LNCaP clone FGC (cell line): Measurements from ENCODE around the gene SAMD14.

Experiments used
- DNase-seq: peaks from one replicate; pipeline ENCODE4 v3.0.0-alpha.2; 2011; ENCODE audit warnings: low read depth
- H3K4me3 ChIP-seq: 2 replicates; pipeline ENCODE4 v1.5.1; 2011; ENCODE audit warnings: mild to moderate bottlenecking, low read depth, low read length, control low read depth
- TF ChIP-seq, protein P1 (sequence below): IDR thresholded peaks from 2 replicates; pipeline ENCODE4 v1.5.1; 2012; ENCODE audit warnings: mild to moderate bottlenecking; ENCODE audit not compliant: control insufficient read depth, insufficient read depth; ENCODE audit errors: extremely low read depth

SAMD14 gene

DNA sequence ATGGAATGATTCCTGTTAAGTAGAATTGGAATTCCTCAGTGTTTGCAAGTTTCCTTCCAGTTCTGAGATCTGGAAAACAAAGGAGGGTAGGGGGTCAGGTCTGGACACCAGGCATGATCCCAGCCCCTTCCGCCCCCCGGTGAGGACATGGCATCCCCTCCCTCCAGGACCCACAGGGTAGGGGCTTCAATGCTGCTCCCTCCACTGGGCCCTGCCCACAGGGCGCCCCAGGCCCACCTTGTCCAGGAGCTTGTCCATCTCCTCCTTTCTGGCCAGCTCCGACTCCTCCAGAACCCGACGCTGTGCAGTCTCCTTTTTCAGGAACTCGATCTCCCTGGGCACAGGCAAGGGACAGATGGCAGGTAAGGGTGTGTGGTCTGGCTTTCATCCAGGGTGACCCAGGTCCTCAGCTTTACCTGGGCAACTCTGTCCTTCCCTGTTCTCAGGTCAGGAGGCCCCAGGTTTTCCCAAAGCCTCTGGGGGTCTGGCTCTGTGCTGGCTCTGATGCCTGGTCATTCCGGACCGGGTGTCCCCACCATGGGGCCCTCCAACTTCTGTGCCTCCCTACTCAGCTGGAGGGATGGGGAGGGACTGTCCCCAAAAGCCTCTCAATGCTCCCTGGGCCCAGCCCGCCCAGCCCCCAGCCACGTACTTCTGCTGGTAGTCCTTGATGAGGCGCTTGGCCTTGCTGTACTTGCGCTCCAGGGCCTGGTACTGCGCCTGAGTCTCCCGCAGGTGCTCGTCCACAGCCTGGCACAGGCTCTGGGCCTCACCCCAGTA lies 5.5 kb upstream of the SAMD14 start:
- no peak for DNase-seq
- no peak overlapping the region for H3K4me3 ChIP-seq
- TF ChIP-seq, protein P1, sequence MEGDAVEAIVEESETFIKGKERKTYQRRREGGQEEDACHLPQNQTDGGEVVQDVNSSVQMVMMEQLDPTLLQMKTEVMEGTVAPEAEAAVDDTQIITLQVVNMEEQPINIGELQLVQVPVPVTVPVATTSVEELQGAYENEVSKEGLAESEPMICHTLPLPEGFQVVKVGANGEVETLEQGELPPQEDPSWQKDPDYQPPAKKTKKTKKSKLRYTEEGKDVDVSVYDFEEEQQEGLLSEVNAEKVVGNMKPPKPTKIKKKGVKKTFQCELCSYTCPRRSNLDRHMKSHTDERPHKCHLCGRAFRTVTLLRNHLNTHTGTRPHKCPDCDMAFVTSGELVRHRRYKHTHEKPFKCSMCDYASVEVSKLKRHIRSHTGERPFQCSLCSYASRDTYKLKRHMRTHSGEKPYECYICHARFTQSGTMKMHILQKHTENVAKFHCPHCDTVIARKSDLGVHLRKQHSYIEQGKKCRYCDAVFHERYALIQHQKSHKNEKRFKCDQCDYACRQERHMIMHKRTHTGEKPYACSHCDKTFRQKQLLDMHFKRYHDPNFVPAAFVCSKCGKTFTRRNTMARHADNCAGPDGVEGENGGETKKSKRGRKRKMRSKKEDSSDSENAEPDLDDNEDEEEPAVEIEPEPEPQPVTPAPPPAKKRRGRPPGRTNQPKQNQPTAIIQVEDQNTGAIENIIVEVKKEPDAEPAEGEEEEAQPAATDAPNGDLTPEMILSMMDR: no peak

GRCh38 chr17:50134206-50135110 lies 4.5 kb upstream of the SAMD14 start:
- H3K4me3 ChIP-seq: no peak overlapping the region
- no peak for DNase-seq
- TF ChIP-seq, protein P1: no peak

GRCh38 chr17:50133769-50134099 lies 3.8 kb upstream of the SAMD14 start:
- no peak overlapping the region for H3K4me3 ChIP-seq
- TF ChIP-seq, protein P1: no peak
- no peak for DNase-seq

DNA sequence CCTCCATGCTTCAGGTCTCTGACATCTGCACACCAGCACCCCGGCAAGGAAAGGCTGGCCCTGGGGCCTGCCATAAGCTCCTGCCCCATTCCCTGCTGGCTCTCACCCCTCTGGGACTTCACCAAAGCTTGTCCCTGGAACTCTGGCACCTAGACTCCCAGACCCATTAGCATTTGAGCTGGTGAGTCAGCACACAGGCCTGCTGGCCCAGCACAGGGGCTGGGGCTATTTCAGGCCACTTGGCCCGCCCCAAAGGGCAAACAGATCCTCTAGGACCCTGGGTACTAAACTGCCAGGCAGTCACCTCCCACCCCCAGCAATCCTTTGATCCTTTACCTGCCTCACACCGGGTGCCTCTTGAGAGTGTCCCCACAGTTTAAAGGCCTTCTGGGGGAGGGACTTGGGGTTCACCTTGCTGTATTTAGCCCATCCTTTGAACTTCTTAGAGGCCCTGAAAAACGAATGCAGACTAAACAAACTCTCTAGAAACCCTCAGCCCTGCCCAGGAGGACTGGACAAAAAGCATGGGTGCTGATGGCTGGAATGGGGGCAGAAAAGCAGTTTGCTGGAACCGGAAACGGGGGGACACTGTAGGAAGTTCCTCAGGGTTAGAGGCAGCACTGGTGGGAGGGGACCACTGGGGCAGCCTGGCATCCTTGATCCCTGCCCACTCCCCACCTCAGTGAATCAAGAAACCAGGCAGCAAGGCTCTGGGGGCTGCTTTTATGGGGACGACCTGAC lies 3.2 kb upstream of the SAMD14 start:
- no peak overlapping the region for H3K4me3 ChIP-seq
- TF ChIP-seq, protein P1: no peak
- DNase-seq: no peak

- TF ChIP-seq, protein P1: no peak
- no peak for DNase-seq
- H3K4me3 ChIP-seq: no peak overlapping the region
These were observed 2.3 kb upstream of the SAMD14 start for GRCh38 chr17:50132104-50132794.

- TF ChIP-seq, protein P1: no peak
- DNase-seq: no peak
- H3K4me3 ChIP-seq: no peak overlapping the region
These were observed 772 bp upstream of the SAMD14 start for GRCh38 chr17:50130559-50131305.
